OCI-LY7 (cell line): ENCODE measurements around the gene AREG.

Experiments used
- EZH2phosphoT487 ChIP-seq: fragments of 200-600 bp; sonication (generic); IDR thresholded peaks from 2 replicates; pipeline ENCODE4 v1.6.1; 2018; ENCODE audit warnings: low read depth, borderline replicate concordance, mild to moderate bottlenecking, mixed run types, antibody characterized with exemption, low read length, moderate library complexity, mixed read lengths
- TF ChIP-seq, protein P1 (sequence below): fragments of 200-600 bp; sonication (generic); conservative IDR thresholded peaks from 2 replicates; pipeline ENCODE4 v1.5.1; 2014; ENCODE audit warnings: mild to moderate bottlenecking, antibody characterized with exemption, low read length, moderate library complexity, mixed read lengths

DNA sequence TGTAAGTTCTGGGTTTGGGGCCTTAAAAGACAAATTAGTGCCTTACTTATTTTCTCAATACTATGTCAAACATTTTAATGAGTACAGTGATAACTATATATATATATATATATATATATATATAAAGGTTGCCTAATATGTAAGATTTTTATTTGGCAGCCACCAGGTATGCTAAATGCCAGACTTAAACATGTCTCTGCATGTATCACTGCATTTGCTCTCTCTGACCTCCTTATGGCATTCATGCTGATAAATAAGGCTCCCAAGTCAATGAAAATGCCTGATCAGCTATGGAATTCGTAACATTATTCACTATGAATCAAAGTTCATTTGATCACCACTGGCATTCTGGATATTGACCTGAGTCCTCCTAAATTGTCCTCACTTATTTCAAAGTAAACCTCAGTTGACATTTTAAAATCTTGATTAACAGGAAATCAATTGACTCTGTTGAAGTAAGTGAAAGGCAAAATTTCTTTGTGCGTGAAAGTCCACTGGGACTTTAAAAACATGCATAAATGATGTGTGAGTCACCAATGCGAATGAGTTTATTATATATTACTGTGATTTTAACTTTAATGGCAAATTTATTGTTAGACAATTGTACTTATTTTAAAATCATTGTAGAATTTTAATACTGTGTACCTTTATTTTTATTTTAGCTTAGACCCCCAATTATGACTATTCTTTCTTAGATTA lies 29.2 kb upstream of the AREG start:
- TF ChIP-seq, protein P1, sequence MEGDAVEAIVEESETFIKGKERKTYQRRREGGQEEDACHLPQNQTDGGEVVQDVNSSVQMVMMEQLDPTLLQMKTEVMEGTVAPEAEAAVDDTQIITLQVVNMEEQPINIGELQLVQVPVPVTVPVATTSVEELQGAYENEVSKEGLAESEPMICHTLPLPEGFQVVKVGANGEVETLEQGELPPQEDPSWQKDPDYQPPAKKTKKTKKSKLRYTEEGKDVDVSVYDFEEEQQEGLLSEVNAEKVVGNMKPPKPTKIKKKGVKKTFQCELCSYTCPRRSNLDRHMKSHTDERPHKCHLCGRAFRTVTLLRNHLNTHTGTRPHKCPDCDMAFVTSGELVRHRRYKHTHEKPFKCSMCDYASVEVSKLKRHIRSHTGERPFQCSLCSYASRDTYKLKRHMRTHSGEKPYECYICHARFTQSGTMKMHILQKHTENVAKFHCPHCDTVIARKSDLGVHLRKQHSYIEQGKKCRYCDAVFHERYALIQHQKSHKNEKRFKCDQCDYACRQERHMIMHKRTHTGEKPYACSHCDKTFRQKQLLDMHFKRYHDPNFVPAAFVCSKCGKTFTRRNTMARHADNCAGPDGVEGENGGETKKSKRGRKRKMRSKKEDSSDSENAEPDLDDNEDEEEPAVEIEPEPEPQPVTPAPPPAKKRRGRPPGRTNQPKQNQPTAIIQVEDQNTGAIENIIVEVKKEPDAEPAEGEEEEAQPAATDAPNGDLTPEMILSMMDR, result no peak
- TF ChIP-seq EZH2phosphoT487, result no peak
